ENCODE results near the gene LY6G6D. TPM values are rescaled to one million over a fixed set of nuclear protein-coding genes. Genes with fewer than 3 reads are reported as not detected.

LY6G6D gene
- total RNA-seq, 1 experiment from 2014 or later: not detected

DNA sequence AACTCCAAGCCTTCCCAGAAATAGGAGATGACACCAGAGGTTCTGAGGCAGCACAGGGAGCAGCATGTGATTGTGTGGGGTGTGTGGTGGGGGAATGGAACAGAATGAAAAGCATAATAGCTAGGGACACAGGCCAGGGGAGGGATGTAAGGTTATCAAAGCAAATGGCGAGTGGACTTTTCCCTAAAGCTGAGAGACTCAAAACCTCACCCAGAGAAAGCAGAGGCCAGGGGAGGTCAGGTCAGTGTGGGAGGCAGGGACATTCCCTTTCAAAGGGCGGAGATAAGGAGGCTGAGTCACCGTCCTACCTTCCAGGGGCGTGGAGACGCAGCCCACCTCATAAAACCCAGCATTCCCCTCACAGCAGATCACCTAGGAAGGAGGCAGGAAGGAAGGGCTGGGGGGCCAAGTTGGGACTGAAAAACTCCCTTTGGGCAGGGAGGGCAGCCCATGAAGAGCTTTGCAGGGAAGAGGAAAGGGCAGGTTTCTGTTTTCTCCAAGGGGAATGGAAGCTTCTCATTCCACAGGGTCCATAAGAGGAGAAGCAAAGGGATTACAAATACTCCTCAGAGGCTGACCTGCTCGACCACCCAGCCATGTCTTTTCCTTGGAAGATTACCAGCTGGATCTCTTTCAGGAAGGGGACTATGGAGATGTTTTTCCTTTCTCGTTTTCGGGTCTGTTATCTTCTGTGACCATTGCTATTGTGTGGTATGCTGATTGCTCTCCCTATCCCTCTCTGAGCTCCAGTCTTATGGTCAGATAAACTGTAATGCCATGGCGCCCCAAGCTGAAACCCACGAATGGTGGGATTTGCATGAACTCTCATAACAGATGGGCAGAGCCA is 24.7 kb upstream of the LY6G6D start:
- POLR2A ChIA-PET: interaction anchor here (0.5 to 2.0 kb wide), 16 partner anchors 12 to 231 kb away, joined by 3 to 9 read pairs (median 4); partner anchors contain the start of genes ABHD16A, C6orf47, DDAH2 and HSPA1A
- Mint-ChIP-seq H3K9me3 (ENCODE audit: unreplicated experiment) (no peaks in the 10 kb centered on the region), H3K36me3 (ENCODE audit: insufficient read depth, unreplicated experiment) (peaks cover 56% of the 10 kb centered on the region), H3K27me3 (ENCODE audit: insufficient read depth, unreplicated experiment) (no peaks in the 10 kb centered on the region), H3K4me1 (ENCODE audit: low read depth, unreplicated experiment) (peaks cover 23% of the 10 kb centered on the region), H3K27ac (ENCODE audit: unreplicated experiment) (peak overlapping the region; percentile 94), H3K4me3 (ENCODE audit: unreplicated experiment) (peak overlapping the region; percentile 74)
- peak; percentile 82 to 91 for DNase-seq
- BruUV-seq (replicated peaks): TSS peak; percentile 99
- Histone ChIP-seq H3K4me1 (peaks cover 34% of the 10 kb centered on the region), H3K36me3 (ENCODE audit: control insufficient read depth, insufficient read depth, low read length) (peaks cover 6% of the 10 kb centered on the region), H3K4me3 (ENCODE audit: low read depth, low read length) (0 out of 2 replicates have a peak overlapping the region, but pooled peaks have one; percentile 7), H3K27me3 (replicated peaks; ENCODE audit: control insufficient read depth, insufficient read depth, low read length) (no peaks in the 10 kb centered on the region), H3K9me3 (no peaks in the 10 kb centered on the region)
- TF ChIP-seq, protein P1, sequence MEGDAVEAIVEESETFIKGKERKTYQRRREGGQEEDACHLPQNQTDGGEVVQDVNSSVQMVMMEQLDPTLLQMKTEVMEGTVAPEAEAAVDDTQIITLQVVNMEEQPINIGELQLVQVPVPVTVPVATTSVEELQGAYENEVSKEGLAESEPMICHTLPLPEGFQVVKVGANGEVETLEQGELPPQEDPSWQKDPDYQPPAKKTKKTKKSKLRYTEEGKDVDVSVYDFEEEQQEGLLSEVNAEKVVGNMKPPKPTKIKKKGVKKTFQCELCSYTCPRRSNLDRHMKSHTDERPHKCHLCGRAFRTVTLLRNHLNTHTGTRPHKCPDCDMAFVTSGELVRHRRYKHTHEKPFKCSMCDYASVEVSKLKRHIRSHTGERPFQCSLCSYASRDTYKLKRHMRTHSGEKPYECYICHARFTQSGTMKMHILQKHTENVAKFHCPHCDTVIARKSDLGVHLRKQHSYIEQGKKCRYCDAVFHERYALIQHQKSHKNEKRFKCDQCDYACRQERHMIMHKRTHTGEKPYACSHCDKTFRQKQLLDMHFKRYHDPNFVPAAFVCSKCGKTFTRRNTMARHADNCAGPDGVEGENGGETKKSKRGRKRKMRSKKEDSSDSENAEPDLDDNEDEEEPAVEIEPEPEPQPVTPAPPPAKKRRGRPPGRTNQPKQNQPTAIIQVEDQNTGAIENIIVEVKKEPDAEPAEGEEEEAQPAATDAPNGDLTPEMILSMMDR (IDR thresholded peaks at IDR 0.05; ENCODE audit: insufficient read depth in 1 of 2, low read depth in 1 of 2, low read length in 1 of 2, severe bottlenecking in 1 of 2, unreplicated experiment in 1 of 2): no peak
- intact Hi-C loops (cut with micrococcal nuclease; ENCODE audit: unreplicated experiment): no loop called here
- CTCF ChIA-PET: interaction anchor here (0.9 to 1.3 kb wide), 5 partner anchors 9 to 124 kb away, joined by 3 to 4 read pairs (median 4); partner anchors contain the start of genes DDAH2, HSPA1A, HSPA1L and LY6G5C

DNA sequence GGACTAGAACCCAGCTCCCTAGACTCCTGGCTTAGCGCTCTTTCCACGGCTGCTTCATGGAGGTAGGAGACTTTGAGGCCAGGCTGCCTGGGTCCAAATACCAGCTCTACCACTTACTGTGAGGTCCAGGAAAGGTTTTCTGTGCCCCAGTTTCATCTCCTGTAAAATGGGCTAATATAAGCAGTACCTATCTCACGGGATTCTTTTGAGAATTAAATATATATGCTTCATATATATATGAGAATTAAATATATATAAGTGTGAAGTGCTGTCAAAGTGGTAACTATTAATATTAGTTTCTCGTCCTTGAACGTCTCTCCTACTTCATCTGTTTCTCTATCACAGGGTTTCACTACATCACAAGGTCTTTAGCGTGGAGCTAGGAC is 24.1 kb upstream of the LY6G6D start:
- POLR2A ChIA-PET: interaction anchor here (0.6 to 2.0 kb wide), 10 partner anchors 11 to 230 kb away, joined by 3 to 9 read pairs (median 4); partner anchors contain the start of genes ABHD16A, C6orf47, DDAH2 and HSPA1A
- peaks cover 6% of the 10 kb centered on the region for H3K36me3 ChIP-seq (ENCODE audit: control insufficient read depth, insufficient read depth, low read length)
- intact Hi-C loops (cut with micrococcal nuclease; ENCODE audit: unreplicated experiment): no loop called here
- H3K9me3 ChIP-seq: no peaks in the 10 kb centered on the region
- H3K4me3 Mint-ChIP-seq (ENCODE audit: unreplicated experiment): peak overlapping the region; percentile 74
- no TSS peak for BruUV-seq (replicated peaks)
- H3K27ac Mint-ChIP-seq (ENCODE audit: unreplicated experiment): peak overlapping the region; percentile 94
- no peaks in the 10 kb centered on the region for H3K27me3 Mint-ChIP-seq (ENCODE audit: insufficient read depth, unreplicated experiment)
- no peak overlapping the region for H3K4me3 ChIP-seq (ENCODE audit: low read depth, low read length)
- H3K4me1 ChIP-seq: peaks cover 34% of the 10 kb centered on the region
- TF ChIP-seq, protein P1 (IDR thresholded peaks at IDR 0.05; ENCODE audit: insufficient read depth in 1 of 2, low read depth in 1 of 2, low read length in 1 of 2, severe bottlenecking in 1 of 2, unreplicated experiment in 1 of 2): no peak
- CTCF ChIA-PET: interaction anchor here (0.6 to 1.3 kb wide), 4 partner anchors 9 to 124 kb away, joined by 3 to 4 read pairs (median 4); partner anchors contain the start of genes HSPA1A, HSPA1L and LY6G5C
- H3K4me1 Mint-ChIP-seq (ENCODE audit: low read depth, unreplicated experiment): peaks cover 23% of the 10 kb centered on the region
- H3K9me3 Mint-ChIP-seq (ENCODE audit: unreplicated experiment): no peaks in the 10 kb centered on the region
- no peaks in the 10 kb centered on the region for H3K27me3 ChIP-seq (replicated peaks; ENCODE audit: control insufficient read depth, insufficient read depth, low read length)
- peaks cover 57% of the 10 kb centered on the region for H3K36me3 Mint-ChIP-seq (ENCODE audit: insufficient read depth, unreplicated experiment)
- DNase-seq: no peak

DNA sequence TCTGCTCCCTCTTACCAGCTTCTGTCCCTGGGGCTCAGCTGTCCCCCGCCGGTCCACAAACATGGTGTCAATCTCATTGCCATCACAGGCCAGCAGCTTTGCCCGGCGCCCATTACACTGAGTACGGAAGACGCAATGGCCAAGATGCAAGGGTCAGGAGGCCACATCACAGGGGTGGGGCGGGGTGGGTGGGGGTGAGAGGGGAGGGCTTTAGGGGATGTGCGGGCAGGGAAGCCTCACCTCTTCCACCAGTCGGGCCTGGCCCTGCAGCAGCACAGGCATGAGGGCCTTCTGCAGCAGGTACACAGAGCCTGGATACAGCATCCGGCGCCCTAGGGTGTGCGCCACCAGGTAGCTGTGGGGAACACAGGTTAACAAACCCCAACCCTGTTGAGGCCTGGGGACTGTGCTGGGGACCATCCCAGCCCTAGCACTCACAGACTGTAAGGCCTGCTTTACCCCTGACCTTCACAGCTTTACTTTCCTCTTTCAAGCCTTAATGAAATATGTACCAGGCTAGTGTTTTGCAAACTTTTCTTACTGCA is 23.5 kb upstream of the LY6G6D start:
- Histone ChIP-seq H3K27me3 (replicated peaks; ENCODE audit: control insufficient read depth, insufficient read depth, low read length) (no peaks in the 10 kb centered on the region), H3K36me3 (ENCODE audit: control insufficient read depth, insufficient read depth, low read length) (peaks cover 6% of the 10 kb centered on the region), H3K4me3 (ENCODE audit: low read depth, low read length) (no peak overlapping the region), H3K4me1 (peaks cover 34% of the 10 kb centered on the region), H3K9me3 (no peaks in the 10 kb centered on the region)
- POLR2A ChIA-PET: interaction anchor here (1.1 to 2.0 kb wide), 5 partner anchors 11 to 136 kb away, joined by 3 to 9 read pairs (median 4); partner anchors contain the start of genes ABHD16A, C6orf47, HSPA1A and HSPA1B
- TF ChIP-seq, protein P1 (IDR thresholded peaks at IDR 0.05; ENCODE audit: insufficient read depth in 1 of 2, low read depth in 1 of 2, low read length in 1 of 2, severe bottlenecking in 1 of 2, unreplicated experiment in 1 of 2): no peak
- Mint-ChIP-seq H3K27ac (ENCODE audit: unreplicated experiment) (peak overlapping the region; percentile 94), H3K4me1 (ENCODE audit: low read depth, unreplicated experiment) (peaks cover 27% of the 10 kb centered on the region), H3K9me3 (ENCODE audit: unreplicated experiment) (no peaks in the 10 kb centered on the region), H3K36me3 (ENCODE audit: insufficient read depth, unreplicated experiment) (peaks cover 58% of the 10 kb centered on the region), H3K27me3 (ENCODE audit: insufficient read depth, unreplicated experiment) (no peaks in the 10 kb centered on the region), H3K4me3 (ENCODE audit: unreplicated experiment) (peak overlapping the region; percentile 74)
- CTCF ChIA-PET: interaction anchor here (0.6 kb wide), 1 partner anchor 9 kb away, joined by 3 read pairs; no protein-coding TSS in a partner anchor
- no TSS peak for BruUV-seq (replicated peaks)
- DNase-seq: no peak
- intact Hi-C loops (cut with micrococcal nuclease; ENCODE audit: unreplicated experiment): no loop called here

All from Caco-2 (cell line).